RWPE2 (cell line): ENCODE results near the gene GTSF1L.
"Not testable (repeated sequence)": the region's sequence is repeated elsewhere in the genome, so short reads cannot be mapped to it uniquely, and the experiment has no call there.

Experiments used
- ATAC-seq: fragments of 200-7000 bp; cut with Tn5 transposase; 3 replicates; pipeline ENCODE4 v1.9.1; 2021; ENCODE audit warnings: low read depth
- DNase-seq: peaks from one replicate; pipeline ENCODE4 v3.0.0-alpha.2; 2020; ENCODE audit warnings: low spot score
- H3K27ac ChIP-seq: fragments of 450-650 bp; 2 replicates; pipeline ENCODE4 v1.5.1; 2017; ENCODE audit warnings: mild to moderate bottlenecking; ENCODE audit not compliant: poor library complexity, severe bottlenecking
- H3K27me3 ChIP-seq: fragments of 250-450 bp; sonication (Bioruptor Pico); 2 replicates; pipeline ENCODE4 v1.5.1; 2021; ENCODE audit warnings: mild to moderate bottlenecking, moderate library complexity; ENCODE audit not compliant: insufficient read depth, poor library complexity, severe bottlenecking
- H3K36me3 ChIP-seq: fragments of 250-450 bp; sonication (Bioruptor Pico); 2 replicates; pipeline ENCODE4 v1.5.1; 2020; ENCODE audit warnings: low read depth, mild to moderate bottlenecking, moderate library complexity
- H3K4me1 ChIP-seq: fragments of 250-450 bp; sonication (Bioruptor Pico); 2 replicates; pipeline ENCODE4 v1.5.1; 2021; ENCODE audit warnings: mild to moderate bottlenecking, moderate library complexity; ENCODE audit not compliant: insufficient read depth, poor library complexity, severe bottlenecking
- H3K4me3 ChIP-seq: fragments of 250-450 bp; sonication (Bioruptor Pico); 2 replicates; pipeline ENCODE4 v1.5.1; 2021; ENCODE audit warnings: mild to moderate bottlenecking, moderate library complexity; ENCODE audit not compliant: severe bottlenecking
- H3K9me3 ChIP-seq: fragments of 250-450 bp; sonication (Bioruptor Pico); 2 replicates; pipeline ENCODE4 v1.5.1; 2021; ENCODE audit warnings: mild to moderate bottlenecking, moderate library complexity; ENCODE audit not compliant: severe bottlenecking
- CTCF ChIP-seq: fragments of 450-650 bp; IDR thresholded peaks from one replicate; pipeline ENCODE4 v1.5.1; 2017; ENCODE audit warnings: mild to moderate bottlenecking, moderate library complexity; ENCODE audit not compliant: poor library complexity, severe bottlenecking

Gene GTSF1L

GRCh38 chr20:43761386-43762340, 34.9 kb upstream of the GTSF1L start:
- no peaks in the 10 kb centered on the region for H3K9me3 ChIP-seq
- no peak overlapping the region for H3K27ac ChIP-seq
- 0 out of 3 replicates have a peak, but pooled peaks have one; percentile 17 for ATAC-seq
- no peak for DNase-seq
- H3K27me3 ChIP-seq: no peaks in the 10 kb centered on the region
- no peak for TF ChIP-seq CTCF
- H3K4me1 ChIP-seq: no peaks in the 10 kb centered on the region
- H3K4me3 ChIP-seq: no peak overlapping the region
- H3K36me3 ChIP-seq: no peaks in the 10 kb centered on the region

- not testable (repeated sequence) for ATAC-seq, DNase-seq, H3K4me3 ChIP-seq, H3K27ac ChIP-seq, H3K9me3 ChIP-seq, H3K27me3 ChIP-seq, H3K4me1 ChIP-seq, H3K36me3 ChIP-seq
These were observed 31.1 kb upstream of the GTSF1L start for GRCh38 chr20:43757888-43758287.

- H3K4me3 ChIP-seq: no peak overlapping the region
- TF ChIP-seq CTCF: no peak
- DNase-seq: no peak
- no peaks in the 10 kb centered on the region for H3K27me3 ChIP-seq
- ATAC-seq: no peak
- no peak overlapping the region for H3K27ac ChIP-seq
- H3K4me1 ChIP-seq: peaks cover 18% of the 10 kb centered on the region
- H3K9me3 ChIP-seq: no peaks in the 10 kb centered on the region
- no peaks in the 10 kb centered on the region for H3K36me3 ChIP-seq
These were observed 29.0 kb upstream of the GTSF1L start for GRCh38 chr20:43755851-43756250.

GRCh38 chr20:43755390-43755789, 28.6 kb upstream of the GTSF1L start:
- no peak for TF ChIP-seq CTCF
- Histone ChIP-seq H3K27ac (no peak overlapping the region), H3K27me3 (no peaks in the 10 kb centered on the region), H3K36me3 (no peaks in the 10 kb centered on the region), H3K4me1 (peaks cover 20% of the 10 kb centered on the region), H3K9me3 (no peaks in the 10 kb centered on the region), H3K4me3 (no peak overlapping the region)
- ATAC-seq (no peak), DNase-seq (no peak)

GRCh38 chr20:43752561-43753301, 25.9 kb upstream of the GTSF1L start:
- no peak for TF ChIP-seq CTCF
- ATAC-seq: peak; percentile 31
- peaks cover 20% of the 10 kb centered on the region for H3K4me1 ChIP-seq
- peak; percentile 74 for DNase-seq
- no peak overlapping the region for H3K4me3 ChIP-seq
- no peaks in the 10 kb centered on the region for H3K36me3 ChIP-seq
- H3K27ac ChIP-seq: peak overlapping the region; percentile 47
- H3K9me3 ChIP-seq: no peaks in the 10 kb centered on the region
- H3K27me3 ChIP-seq: no peaks in the 10 kb centered on the region
